Gastrocnemius medialis (tissue), 4 donors: Measurements from ENCODE around the gene ITCH. TPM values are rescaled to one million over a fixed set of nuclear protein-coding genes. Genes with fewer than 3 reads are reported as not detected.
"Not testable (repeated sequence)": the region's sequence is repeated elsewhere in the genome, so short reads cannot be mapped to it uniquely, and the experiment has no call there.

Source experiments
- ATAC-seq, 2 donors: fragments of 150-250 bp; one replicate each; pipeline ENCODE4 v1.9.1; 2016
- DNase-seq, 2 donors: peaks; one replicate each; pipeline ENCODE4 v3.0.0-alpha.2; 2019
- H3K27ac ChIP-seq, 4 donors: fragments of 200-600 bp; sonication (generic); 1 replicate in 1 of 4; 2 replicates in 3 of 4; pipeline ENCODE4 v1.5.1; 2016 to 2018; ENCODE audit warnings: mild to moderate bottlenecking in 2 of 4, moderate library complexity in 1 of 4
- H3K27me3 ChIP-seq, 3 donors: fragments of 200-600 bp; sonication (generic) in 2 of 3; 1 replicate in 1 of 3; 2 replicates in 2 of 3; pipeline versions ENCODE4 v1.5.1 to v1.6.0; 2016 to 2019; ENCODE audit warnings: mild to moderate bottlenecking in 1 of 3, moderate library complexity in 1 of 3
- H3K36me3 ChIP-seq, 2 donors: fragments of 200-600 bp; sonication (generic) in 1 of 2; one replicate each; pipeline ENCODE4 v1.5.1; 2017 to 2018
- H3K4me1 ChIP-seq, 2 donors: fragments of 200-600 bp; sonication (generic) in 1 of 2; one replicate each; pipeline ENCODE4 v1.5.1; 2016 to 2017; ENCODE audit warnings: mild to moderate bottlenecking in 2 of 2
- H3K4me3 ChIP-seq, 4 donors: fragments of 200-600 bp; sonication (generic) in 3 of 4; 1 replicate in 1 of 4; 2 replicates in 3 of 4; pipeline ENCODE4 v1.5.1; 2016 to 2019; ENCODE audit warnings: mild to moderate bottlenecking in 2 of 4
- H3K9me3 ChIP-seq, 3 donors: fragments of 200-600 bp; sonication (generic) in 2 of 3; 1 replicate in 1 of 3; 2 replicates in 2 of 3; pipeline ENCODE4 v1.5.1; 2016 to 2019
- CTCF ChIP-seq, 5 experiments: fragments of 450-650 bp in 3 of 5; fragments of 200-600 bp in 2 of 5; sonication (generic) in 2 of 5; IDR thresholded peaks in 4 of 5; conservative IDR thresholded peaks in 1 of 5; 1 replicate in 4 of 5; 2 replicates in 1 of 5; pipeline ENCODE4 v1.5.1; 2016 to 2019; ENCODE audit warnings: antibody characterized with exemption in 5 of 5, mild to moderate bottlenecking in 3 of 5, moderate library complexity in 3 of 5
- POLR2A ChIP-seq, 2 donors: fragments of 450-650 bp; IDR thresholded peaks; one replicate each; pipeline ENCODE4 v1.6.1; 2017; ENCODE audit warnings: antibody characterized with exemption in 2 of 2, mild to moderate bottlenecking in 2 of 2, moderate library complexity in 2 of 2
- in situ Hi-C, 4 donors: fragments of 200-750 bp; cut with MboI; loops; one replicate each; pipeline versions ENCODE4 v1.15.0 to v1.8.0; 2017; ENCODE audit warnings: low sequenced_read_pairs in 4 of 4
- intact Hi-C: fragments of 100-400 bp; cut with DNase I; formaldehyde crosslinking; loops from one replicate; pipeline ENCODE4 v1.15.1; 2023; ENCODE audit warnings: low total_unique reads
- total RNA-seq, 4 donors: library from RNA; depleted of rRNA; stranded (reverse); fragments of >200 nt; gene quantifications; one replicate each; pipeline versions ENCODE4 v1.1.0 to v1.2.3, GENCODE V29; 2016

The ITCH gene
- total RNA-seq, 4 donors from 2014 or later, result 32.9 to 55.2 (median 52.0) TPM

GRCh38 chr20:34510575-34510974, 147.5 kb downstream of the ITCH start:
- H3K36me3 ChIP-seq, result peaks cover 2 to 44% of the 10 kb centered on the region in 2 donors
- TF ChIP-seq POLR2A (IDR thresholded peaks at IDR 0.05) (no peak), CTCF (IDR thresholded peaks at IDR 0.05 in 4 of 5, conservative IDR thresholded peaks at IDR 0.05 in 1 of 5) (no peak)
- no peak for ATAC-seq

DNA sequence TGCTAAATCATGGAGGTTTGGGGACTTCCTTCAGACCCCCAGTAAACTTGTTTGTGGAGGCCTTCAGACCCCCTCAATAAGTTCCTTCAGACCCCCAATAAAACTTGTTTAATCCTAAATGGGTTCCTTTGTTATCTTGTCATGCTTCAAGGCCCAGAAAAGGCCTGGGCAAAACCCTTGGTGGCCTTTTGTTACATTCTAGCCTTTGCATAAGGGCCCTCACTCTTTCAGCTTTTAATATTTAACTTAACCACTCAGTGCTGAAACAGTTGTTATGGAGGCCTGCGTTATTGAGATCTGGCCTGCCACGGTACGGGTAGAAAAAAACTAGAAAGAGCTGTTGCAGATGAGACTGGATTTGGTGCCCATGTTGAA, 148.8 kb downstream of the ITCH start:
- Histone ChIP-seq H3K27me3 (no peaks in the 10 kb centered on the region), H3K9me3 (no peaks in the 10 kb centered on the region), H3K4me3 (no peak overlapping the region), H3K4me1 (peaks cover 5 to 11% of the 10 kb centered on the region in 2 donors), H3K27ac (no peak overlapping the region), H3K36me3 (peaks cover 2 to 36% of the 10 kb centered on the region in 2 donors)
- TF ChIP-seq POLR2A (IDR thresholded peaks at IDR 0.05), result no peak
- no peak for TF ChIP-seq CTCF (IDR thresholded peaks at IDR 0.05 in 4 of 5, conservative IDR thresholded peaks at IDR 0.05 in 1 of 5)
- in situ Hi-C loops (loop anchor here in 3 of 4 donors (10.0 kb wide), 2 partner anchors 197 to 207 kb away; partner anchors contain the start of gene AHCY (in 1 of the 3)), intact Hi-C loops (no loop called here)
- ATAC-seq (no peak), DNase-seq (no peak)

More at GRCh38 chr20:34510575-34510974, 147.5 kb downstream of the ITCH start:
- H3K27me3 ChIP-seq, result no peaks in the 10 kb centered on the region
- intact Hi-C loops, result no loop called here
- peaks cover 0 to 11% of the 10 kb centered on the region in 2 donors for H3K4me1 ChIP-seq
- DNase-seq, result no peak
- H3K4me3 ChIP-seq, result no peak overlapping the region
- in situ Hi-C loops, result loop anchor here in 3 of 4 donors (10.0 kb wide), 2 partner anchors 196 to 206 kb away; partner anchors contain the start of gene AHCY (in 1 of the 3)
- no peak overlapping the region for H3K27ac ChIP-seq
- no peaks in the 10 kb centered on the region for H3K9me3 ChIP-seq

GRCh38 chr20:34512266-34512954, 149.3 kb downstream of the ITCH start:
- Histone ChIP-seq H3K9me3 (no peaks in the 10 kb centered on the region), H3K4me1 (peaks cover 9 to 15% of the 10 kb centered on the region in 2 donors), H3K4me3 (no peak overlapping the region), H3K27me3 (no peaks in the 10 kb centered on the region), H3K27ac (peak overlapping the region in 1 of 4 donors; percentile 22), H3K36me3 (peaks cover 2 to 34% of the 10 kb centered on the region in 2 donors)
- in situ Hi-C loops (loop anchor here in 3 of 4 donors (10.0 kb wide), 2 partner anchors 198 to 208 kb away; partner anchors contain the start of gene AHCY (in 1 of the 3)), intact Hi-C loops (no loop called here)
- ATAC-seq (no peak), DNase-seq (no peak)
- TF ChIP-seq CTCF (IDR thresholded peaks at IDR 0.05 in 4 of 5, conservative IDR thresholded peaks at IDR 0.05 in 1 of 5) (no peak), POLR2A (IDR thresholded peaks at IDR 0.05) (no peak)

DNA sequence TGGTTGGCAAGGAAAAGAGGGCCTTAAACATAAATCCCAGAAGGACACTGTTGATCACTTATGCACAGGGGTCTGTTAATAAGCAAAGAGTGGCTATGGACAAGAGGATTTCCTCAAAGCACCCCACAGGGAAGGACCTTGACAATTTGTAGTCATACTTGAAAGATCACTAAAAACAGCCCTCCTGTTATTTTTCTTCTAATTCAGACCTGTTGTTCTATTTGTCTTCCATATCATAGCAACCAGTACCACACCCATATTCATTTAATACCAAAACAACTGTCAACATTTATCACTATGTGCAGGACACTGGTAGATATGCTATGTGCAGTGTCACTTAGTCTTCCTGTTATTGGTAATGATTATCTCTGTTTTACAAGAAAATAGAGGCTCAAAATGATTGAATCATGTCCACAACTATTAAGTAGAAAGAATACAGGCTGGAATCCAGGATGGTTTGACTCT, 149.9 kb downstream of the ITCH start:
- peak overlapping the region in 1 of 4 donors; percentile 22 for H3K27ac ChIP-seq
- in situ Hi-C loops (loop anchor here in 3 of 4 donors (10.0 kb wide), 2 partner anchors 198 to 208 kb away; partner anchors contain the start of gene AHCY (in 1 of the 3)), intact Hi-C loops (no loop called here)
- H3K27me3 ChIP-seq, result no peaks in the 10 kb centered on the region
- peaks cover 9 to 21% of the 10 kb centered on the region in 2 donors for H3K4me1 ChIP-seq
- no peak overlapping the region for H3K4me3 ChIP-seq
- DNase-seq (no peak), ATAC-seq (no peak)
- no peaks in the 10 kb centered on the region for H3K9me3 ChIP-seq
- TF ChIP-seq POLR2A (IDR thresholded peaks at IDR 0.05), result no peak
- TF ChIP-seq CTCF (IDR thresholded peaks at IDR 0.05 in 4 of 5, conservative IDR thresholded peaks at IDR 0.05 in 1 of 5), result no peak
- peaks cover 2 to 29% of the 10 kb centered on the region in 2 donors for H3K36me3 ChIP-seq

- H3K27me3 ChIP-seq, H3K4me3 ChIP-seq, ATAC-seq, intact Hi-C loops, H3K9me3 ChIP-seq, H3K27ac ChIP-seq, DNase-seq: not testable (repeated sequence)
- H3K4me1 ChIP-seq, result peaks cover 19 to 23% of the 10 kb centered on the region in 2 donors
- in situ Hi-C loops, result loop anchor here in 3 of 4 donors (10.0 kb wide), 2 partner anchors 199 to 209 kb away; partner anchors contain the start of gene AHCY (in 1 of the 3)
- H3K36me3 ChIP-seq, result peaks cover 0 to 18% of the 10 kb centered on the region in 2 donors
These were observed 151.0 kb downstream of the ITCH start for GRCh38 chr20:34514034-34514433.
